Hematopoietic multipotent progenitor cell treated with erythropoietin and hydrocortisone succinate and interleukin-3 and kit ligand, for 15 days (in vitro differentiated cells): ENCODE measurements around the gene ECHDC3.
A peak's percentile ranks its signal among the peaks of the same experiment; 100 is the strongest.
"Not testable (repeated sequence)": the region's sequence is repeated elsewhere in the genome, so short reads cannot be mapped to it uniquely, and the experiment has no call there.

Source experiments
- DNase-seq: peaks from one replicate; pipeline ENCODE4 v3.0.0-alpha.2; 2015; ENCODE audit warnings: low spot score

The ECHDC3 gene

GRCh38 chr10:11716686-11717085, 25.5 kb upstream of the ECHDC3 start:
- DNase-seq = no peak

GRCh38 chr10:11719496-11720259, 22.5 kb upstream of the ECHDC3 start:
- no peak for DNase-seq

- DNase-seq = no peak
Measured at GRCh38 chr10:11720260-11720741, 21.9 kb upstream of the ECHDC3 start.

- no peak for DNase-seq
Measured at GRCh38 chr10:11721806-11722205, 20.4 kb upstream of the ECHDC3 start.

GRCh38 chr10:11723359-11723758, 18.8 kb upstream of the ECHDC3 start:
- DNase-seq = no peak

- peak; percentile 52 for DNase-seq
Measured at GRCh38 chr10:11724938-11725776, 17.0 kb upstream of the ECHDC3 start.

GRCh38 chr10:11725912-11726311, 16.3 kb upstream of the ECHDC3 start:
- DNase-seq = no peak

GRCh38 chr10:11727563-11727962, 14.6 kb upstream of the ECHDC3 start:
- no peak for DNase-seq

- DNase-seq = no peak
Measured at GRCh38 chr10:11728353-11728752, 13.8 kb upstream of the ECHDC3 start.

- no peak for DNase-seq
Measured at GRCh38 chr10:11729790-11730315, 12.3 kb upstream of the ECHDC3 start.

- DNase-seq = no peak
Measured at GRCh38 chr10:11730779-11731178, 11.4 kb upstream of the ECHDC3 start.

- DNase-seq = not testable (repeated sequence)
Measured at GRCh38 chr10:11736767-11737166, 5.4 kb upstream of the ECHDC3 start.

- DNase-seq = not testable (repeated sequence)
Measured at GRCh38 chr10:11737258-11738032, 4.7 kb upstream of the ECHDC3 start.

GRCh38 chr10:11740907-11741306, 1.3 kb upstream of the ECHDC3 start:
- no peak for DNase-seq

GRCh38 chr10:11741608-11742007, 574 bp upstream of the ECHDC3 start:
- no peak for DNase-seq

GRCh38 chr10:11742779-11743298, 657 bp downstream of the ECHDC3 start:
- no peak for DNase-seq

- DNase-seq = no peak
Measured at GRCh38 chr10:11743461-11744338, 1.5 kb downstream of the ECHDC3 start.

GRCh38 chr10:11745045-11745444, 2.9 kb downstream of the ECHDC3 start:
- DNase-seq = no peak

- DNase-seq = no peak
Measured at GRCh38 chr10:11746883-11747539, 4.8 kb downstream of the ECHDC3 start.

- DNase-seq = no peak
Measured at GRCh38 chr10:11748866-11749265, 6.7 kb downstream of the ECHDC3 start.
